Activated naive CD8-positive, alpha-beta T cell treated with anti-CD3 and anti-CD28 coated beads, Interleukin-2, amount 50 U/mL, for 16 hours (primary cell): ENCODE measurements around the gene CCL21.
"Not testable (repeated sequence)": the region's sequence is repeated elsewhere in the genome, so short reads cannot be mapped to it uniquely, and the experiment has no call there.

Experiments used
- DNase-seq: peaks from one replicate; pipeline ENCODE4 v3.0.0-alpha.2; 2020; ENCODE audit warnings: low read depth, low spot score

The CCL21 gene

GRCh38 chr9:34710023-34710422, at the start of gene CCL21:
Gene CCL21 (minus strand): TSS chr9:34710136. CDS start chr9:34710066, 70 bp downstream.
- DNase-seq = no peak

- no peak for DNase-seq
These were observed 49.6 kb upstream of the CCL21 start for GRCh38 chr9:34759432-34760134.

- DNase-seq = not testable (repeated sequence)
These were observed 40.4 kb upstream of the CCL21 start for GRCh38 chr9:34750320-34750719.

- no peak for DNase-seq
These were observed 36.6 kb upstream of the CCL21 start for GRCh38 chr9:34746526-34746925.

- no peak for DNase-seq
These were observed 34.6 kb upstream of the CCL21 start for GRCh38 chr9:34744295-34745221.

GRCh38 chr9:34742710-34743109, 32.8 kb upstream of the CCL21 start:
- no peak for DNase-seq

GRCh38 chr9:34741628-34742027, 31.7 kb upstream of the CCL21 start:
- no peak for DNase-seq

- not testable (repeated sequence) for DNase-seq
These were observed 30.2 kb upstream of the CCL21 start for GRCh38 chr9:34740176-34740575.

GRCh38 chr9:34737677-34738260, 27.8 kb upstream of the CCL21 start:
- no peak for DNase-seq

- DNase-seq = no peak
These were observed 24.8 kb upstream of the CCL21 start for GRCh38 chr9:34734720-34735119.

GRCh38 chr9:34732886-34733285, 22.9 kb upstream of the CCL21 start:
- no peak for DNase-seq

- DNase-seq = no peak
These were observed 22.5 kb upstream of the CCL21 start for GRCh38 chr9:34732478-34732877.

- DNase-seq = no peak
These were observed 13.2 kb upstream of the CCL21 start for GRCh38 chr9:34723141-34723540.

GRCh38 chr9:34719769-34720025, 9.8 kb upstream of the CCL21 start:
- DNase-seq = not testable (repeated sequence)

- no peak for DNase-seq
These were observed 9.3 kb upstream of the CCL21 start for GRCh38 chr9:34719021-34719768.

GRCh38 chr9:34717996-34718614, 8.2 kb upstream of the CCL21 start:
- no peak for DNase-seq

GRCh38 chr9:34716711-34717110, 6.8 kb upstream of the CCL21 start:
- DNase-seq = no peak

GRCh38 chr9:34715639-34716215, 5.8 kb upstream of the CCL21 start:
- DNase-seq = no peak

- no peak for DNase-seq
These were observed 4.1 kb upstream of the CCL21 start for GRCh38 chr9:34714007-34714406.

GRCh38 chr9:34712140-34712539, 2.2 kb upstream of the CCL21 start:
- DNase-seq = no peak
